GM19455 (cell line): ENCODE data around the gene INPP4B.

Experiments
- ATAC-seq: cut with Tn5 transposase; IDR thresholded peaks from one replicate; pipeline ENCODE4 v1.9.1; 2021; ENCODE audit not compliant: unreplicated experiment

INPP4B gene

DNA sequence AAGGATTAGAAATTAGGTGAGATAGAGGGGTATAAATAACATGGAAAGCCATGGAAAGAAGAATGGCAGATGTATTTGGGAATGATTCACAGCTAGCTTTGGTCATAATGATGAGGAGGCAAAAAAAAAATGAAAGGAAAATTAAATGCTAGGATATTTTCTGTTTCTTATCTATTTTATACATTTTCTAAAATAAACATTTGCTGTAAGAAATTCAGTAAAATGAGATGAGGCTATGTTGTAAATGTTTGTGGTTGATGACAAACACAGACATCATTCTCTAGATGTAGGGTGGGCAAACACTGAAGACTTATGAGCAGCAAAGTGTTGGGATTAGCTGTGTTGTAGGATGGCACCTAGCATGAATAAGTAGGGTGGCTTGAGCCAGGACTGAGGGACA lies 802.6 kb downstream of the INPP4B start:
- ATAC-seq, result no peak

- no peak for ATAC-seq
Measured at GRCh38 chr4:142041788-142042187, 804.3 kb downstream of the INPP4B start.

GRCh38 chr4:142040043-142040442 lies 806.1 kb downstream of the INPP4B start:
- no peak for ATAC-seq

DNA sequence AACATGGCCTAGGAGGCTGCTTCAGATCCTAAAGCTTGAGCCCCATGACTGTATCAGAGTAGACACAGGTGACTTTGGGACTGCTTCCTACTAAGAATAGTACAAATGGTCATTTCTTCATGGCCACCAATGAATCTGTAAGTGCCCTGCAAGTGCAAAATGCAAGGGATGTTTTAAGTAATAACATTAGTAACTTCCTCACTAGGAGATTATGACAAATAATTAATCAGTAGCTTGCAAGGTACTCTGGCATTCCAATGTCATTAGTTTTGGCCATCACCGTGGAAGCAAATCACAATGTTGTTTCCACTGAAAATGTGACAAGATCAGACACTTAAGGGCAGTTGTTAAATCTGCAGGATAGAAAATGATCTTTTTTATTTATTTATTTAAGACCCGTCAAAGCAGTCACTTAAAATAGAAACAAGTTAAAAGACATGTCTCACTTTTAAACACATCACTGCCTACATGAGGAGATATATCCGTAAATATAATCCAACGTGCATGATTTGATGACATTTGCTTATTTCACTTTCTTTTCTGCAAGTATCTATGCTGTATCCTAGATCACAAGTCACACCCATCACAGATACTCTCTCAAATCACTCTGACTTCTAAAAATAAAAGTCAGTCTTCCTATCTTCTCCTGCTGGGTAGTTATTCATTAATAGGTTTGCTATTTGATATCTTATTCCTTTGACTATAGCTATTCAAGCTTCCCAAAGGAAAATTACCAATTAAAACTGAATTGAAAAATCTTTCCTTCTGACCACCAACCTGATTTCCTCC lies 809.1 kb downstream of the INPP4B start:
- ATAC-seq, result no peak

DNA sequence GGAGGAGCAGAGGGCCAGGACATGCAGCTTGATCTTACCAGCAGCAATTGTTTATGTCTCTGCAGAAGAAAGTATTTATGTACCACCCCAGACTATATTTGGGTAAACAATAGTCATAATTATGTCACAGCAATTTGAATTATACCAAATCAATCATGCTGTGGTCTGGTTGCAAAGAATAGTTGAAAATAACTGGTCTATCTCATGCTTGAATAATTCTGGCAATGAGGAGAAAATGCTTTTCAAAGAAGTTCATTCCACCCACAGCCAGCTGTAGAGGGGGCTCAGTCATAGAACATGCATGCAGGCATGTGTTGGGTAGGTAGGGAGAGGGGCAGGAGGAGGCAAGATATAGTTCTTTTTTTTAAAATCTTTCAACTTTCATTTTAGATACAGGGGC lies 810.5 kb downstream of the INPP4B start:
- ATAC-seq, result no peak

- ATAC-seq, result no peak
Measured at GRCh38 chr4:142034101-142034500, 812.0 kb downstream of the INPP4B start.

DNA sequence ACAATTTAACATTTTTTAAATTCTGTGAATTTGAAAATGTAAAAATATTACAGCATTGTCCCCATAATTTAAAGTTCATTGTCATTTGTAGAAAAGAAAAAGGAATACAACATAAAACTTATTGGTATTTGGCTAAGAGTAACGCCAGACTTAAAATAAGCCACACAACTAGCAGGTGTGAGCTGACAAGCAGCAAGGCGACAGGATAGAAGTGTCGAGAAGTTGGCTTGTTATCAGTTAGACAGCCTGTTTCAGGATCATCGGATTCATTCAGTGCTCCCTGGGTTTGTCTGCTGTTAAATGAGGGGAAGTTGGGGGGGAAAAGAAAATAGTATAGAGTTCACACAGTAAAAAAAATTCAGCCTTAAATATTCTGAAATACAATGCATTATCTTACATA lies 816.1 kb downstream of the INPP4B start:
- no peak for ATAC-seq

GRCh38 chr4:142021761-142022160 lies 824.3 kb downstream of the INPP4B start:
- no peak for ATAC-seq

GRCh38 chr4:142021181-142021580 lies 824.9 kb downstream of the INPP4B start:
- no peak for ATAC-seq

GRCh38 chr4:142016031-142016430 lies 830.1 kb downstream of the INPP4B start:
- ATAC-seq, result no peak

- no peak for ATAC-seq
Measured at GRCh38 chr4:142009751-142010150, 836.4 kb downstream of the INPP4B start.

- no peak for ATAC-seq
Measured at GRCh38 chr4:142005519-142005918, 840.6 kb downstream of the INPP4B start.

GRCh38 chr4:141999446-142000143 lies 846.5 kb downstream of the INPP4B start:
- ATAC-seq, result no peak

DNA sequence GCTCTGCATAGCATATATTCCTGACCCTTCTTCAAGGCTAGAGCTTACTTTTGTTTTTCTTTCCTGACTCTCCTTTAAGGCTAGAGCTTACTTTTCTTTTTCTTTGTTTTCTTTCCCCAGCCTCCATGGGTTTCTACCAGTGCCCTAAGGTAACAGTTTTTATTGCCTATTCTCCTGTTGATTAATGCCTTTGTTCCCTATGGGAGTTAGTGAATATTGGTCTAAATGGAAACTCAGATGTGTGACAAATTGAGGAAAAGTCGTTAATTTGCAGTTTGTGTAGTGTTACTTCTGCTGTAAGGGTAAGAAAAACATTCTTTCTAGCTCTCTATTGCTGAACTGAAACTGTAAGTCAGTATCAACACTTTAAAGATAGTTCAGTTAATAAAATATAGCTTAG lies 851.0 kb downstream of the INPP4B start:
- ATAC-seq, result no peak

DNA sequence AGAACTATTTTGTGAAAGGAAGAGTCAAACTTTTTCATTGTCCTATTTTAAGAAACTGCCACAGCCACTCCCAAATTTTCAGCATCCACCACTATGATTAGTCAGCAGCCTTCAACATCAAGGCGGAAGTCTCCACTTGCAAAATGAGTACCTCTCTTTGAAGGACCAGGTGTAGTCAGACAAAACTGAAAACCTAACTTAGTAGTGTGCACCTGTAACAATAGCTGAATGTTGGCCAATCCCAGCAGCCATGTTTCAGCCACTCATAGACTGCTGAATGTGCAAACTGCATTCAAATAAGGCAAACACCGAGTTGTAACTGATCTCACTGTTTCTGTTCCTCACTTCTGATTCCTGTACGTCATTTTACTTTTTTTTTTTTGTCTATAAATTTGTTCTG lies 868.7 kb downstream of the INPP4B start:
- ATAC-seq, result no peak
